CD4-positive, alpha-beta memory T cell (primary cell): Measurements from ENCODE around the gene FDX2. TPM values are rescaled to one million over a fixed set of nuclear protein-coding genes. Genes with fewer than 3 reads are reported as not detected.

Experiments
- CTCF ChIA-PET: fragments of 350-600 bp; sonication (Branson Sonifier 250); formaldehyde crosslinking; loops from one replicate; lab custom pipeline; 2021; ENCODE audit warnings: inconsistent platforms; ENCODE audit not compliant: partially characterized antibody; lab: Charles Lee
- POLR2A ChIA-PET: fragments of 350-600 bp; sonication (Branson Sonifier 250); formaldehyde crosslinking; loops from one replicate; lab custom pipeline; 2021; ENCODE audit not compliant: partially characterized antibody; lab: Charles Lee
- DNase-seq, 5 donors: peaks; one replicate each; pipeline versions ENCODE4 v3.0.0 to v3.0.0-alpha.2; 2020 to 2022; ENCODE audit warnings: mixed read lengths in 1 of 5
- H3K27ac ChIP-seq: one replicate; pipeline ENCODE4 v1.7.0; 2013; ENCODE audit warnings: low read depth, low read length
- H3K27me3 ChIP-seq: 2 replicates; pipeline ENCODE4 v1.7.0; 2013; ENCODE audit warnings: mild to moderate bottlenecking, low read length, moderate library complexity; ENCODE audit not compliant: insufficient read depth
- H3K36me3 ChIP-seq: 2 replicates; pipeline ENCODE4 v1.7.0; 2013; ENCODE audit warnings: mild to moderate bottlenecking, low read length, moderate library complexity; ENCODE audit not compliant: insufficient read depth
- H3K4me1 ChIP-seq: 2 replicates; pipeline ENCODE4 v1.7.0; 2013; ENCODE audit warnings: mild to moderate bottlenecking, low read length, moderate library complexity; ENCODE audit not compliant: insufficient read depth
- H3K4me3 ChIP-seq, 2 donors: one replicate each; pipeline ENCODE4 v1.7.0; 2013; ENCODE audit warnings: low read length in 2 of 2, mild to moderate bottlenecking in 1 of 2
- H3K9me3 ChIP-seq, 2 donors: one replicate each; pipeline ENCODE4 v1.7.0; 2013; ENCODE audit warnings: low read length in 2 of 2, control low read depth in 1 of 2; ENCODE audit not compliant: control insufficient read depth in 1 of 2
- H3K27ac Mint-ChIP-seq, 7 donors: one replicate each; pipeline ENCODE4 v1.8.0; 2020 to 2021; ENCODE audit warnings: mixed read lengths in 7 of 7, mild to moderate bottlenecking in 6 of 7, inconsistent platforms in 3 of 7, moderate library complexity in 3 of 7
- H3K27me3 Mint-ChIP-seq, 2 donors: one replicate each; pipeline ENCODE4 v1.8.0; 2020 to 2021; ENCODE audit warnings: mixed read lengths in 2 of 2
- H3K36me3 Mint-ChIP-seq, 2 donors: one replicate each; pipeline ENCODE4 v1.8.0; 2020 to 2021; ENCODE audit warnings: mixed read lengths in 2 of 2, inconsistent platforms in 1 of 2, mild to moderate bottlenecking in 1 of 2
- H3K4me1 Mint-ChIP-seq, 4 donors: one replicate each; pipeline ENCODE4 v1.8.0; 2020 to 2021; ENCODE audit warnings: mixed read lengths in 4 of 4, mild to moderate bottlenecking in 1 of 4
- H3K4me3 Mint-ChIP-seq, 8 donors: one replicate each; pipeline ENCODE4 v1.8.0; 2020 to 2021; ENCODE audit warnings: mixed read lengths in 8 of 8, mild to moderate bottlenecking in 7 of 8, moderate library complexity in 6 of 8, inconsistent platforms in 3 of 8
- H3K9me3 Mint-ChIP-seq, 8 donors: one replicate each; pipeline ENCODE4 v1.8.0; 2020 to 2021; ENCODE audit warnings: mixed read lengths in 8 of 8, mild to moderate bottlenecking in 5 of 8, inconsistent platforms in 3 of 8, moderate library complexity in 1 of 8
- intact Hi-C: fragments of 100-400 bp; cut with micrococcal nuclease; formaldehyde crosslinking; loops from one replicate; pipeline ENCODE4 v1.15.1; 2023
- polyA plus RNA-seq, 2 donors: library from polyadenylated mRNA; unstranded; fragments of 300-500 nt; fragmentation: Illumina TruSeq; gene quantifications; one replicate each; pipeline ENCODE4 v1.2.3, GENCODE V29; 2021
- total RNA-seq, 2 experiments: library from RNA; stranded (reverse); gene quantifications; one replicate each; pipeline ENCODE4 v1.2.3, GENCODE V29; 2021

The FDX2 gene
- total and polyA plus RNA-seq, 4 experiments from 2014 or later, result 10.6 to 13.6 (median 11.0) TPM

DNA sequence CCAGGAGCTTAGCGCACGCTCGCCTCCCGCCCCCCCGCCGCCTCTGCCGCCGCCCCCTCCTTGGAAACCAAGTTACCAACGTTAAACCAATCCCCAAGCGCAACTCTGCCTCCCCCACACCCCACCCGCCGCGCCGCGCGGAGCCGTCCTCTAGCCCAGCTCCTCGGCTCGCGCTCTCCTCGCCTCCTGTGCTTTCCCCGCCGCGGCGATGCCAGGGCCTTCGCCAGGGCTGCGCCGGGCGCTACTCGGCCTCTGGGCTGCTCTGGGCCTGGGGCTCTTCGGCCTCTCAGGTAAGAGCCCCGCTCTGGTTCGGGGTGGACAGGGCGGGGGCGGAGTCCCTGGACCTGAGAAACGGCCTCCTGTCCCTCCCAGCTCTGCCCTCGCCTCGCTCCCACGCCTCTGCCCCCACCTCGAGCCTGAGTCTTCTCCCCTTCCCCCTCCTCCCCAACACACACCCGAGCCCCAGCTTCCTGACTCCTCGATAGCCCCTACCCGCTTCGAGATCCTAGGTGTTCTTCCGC, 25.9 kb downstream of the FDX2 start, which contains the start of gene ICAM5:
Gene ICAM5, plus strand, starts transcription at position 117 of the 521 bp plus-strand sequence. Its CDS starts 92 bp downstream, at position 209.
- peaks cover 39 to 42% of the 10 kb centered on the region in 2 donors for H3K27me3 Mint-ChIP-seq
- Histone ChIP-seq H3K36me3 (peaks cover 13% of the 10 kb centered on the region), H3K4me3 (peak within 1 kb of the TSS; percentile 42 to 64), H3K9me3 (no peaks in the 10 kb centered on the region), H3K27ac (no peak within 1 kb of the TSS), H3K4me1 (peaks cover 87% of the 10 kb centered on the region), H3K27me3 (peaks cover 71% of the 10 kb centered on the region)
- DNase-seq, result peak in 2 of 5 donors; percentile 27 to 28
- peaks cover 12 to 14% of the 10 kb centered on the region in 2 donors for H3K36me3 Mint-ChIP-seq
- intact Hi-C loops, result loop anchor here (2.0 kb wide), 2 partner anchors 19 to 43 kb away; partner anchors contain the start of genes ICAM1 and RAVER1
- peak within 1 kb of the TSS; percentile 13 to 89 (median 65) for H3K27ac Mint-ChIP-seq
- peak within 1 kb of the TSS; percentile 76 to 89 (median 83) for H3K4me3 Mint-ChIP-seq
- ChIA-PET CTCF (interaction anchor here (1.6 to 3.2 kb wide), 5 partner anchors 19 to 102 kb away, joined by 4 to 20 read pairs (median 6); partner anchors contain the start of gene ICAM1), POLR2A (interaction anchor here (1.0 to 9.3 kb wide), 11 partner anchors 9 to 123 kb away, joined by 3 to 111 read pairs (median 5); partner anchors contain the start of genes ICAM1 and TYK2)
- H3K9me3 Mint-ChIP-seq, result peaks cover 0 to 8% (median 0%) of the 10 kb centered on the region in 8 donors
- peaks cover 40 to 83% (median 63%) of the 10 kb centered on the region in 4 donors for H3K4me1 Mint-ChIP-seq

DNA sequence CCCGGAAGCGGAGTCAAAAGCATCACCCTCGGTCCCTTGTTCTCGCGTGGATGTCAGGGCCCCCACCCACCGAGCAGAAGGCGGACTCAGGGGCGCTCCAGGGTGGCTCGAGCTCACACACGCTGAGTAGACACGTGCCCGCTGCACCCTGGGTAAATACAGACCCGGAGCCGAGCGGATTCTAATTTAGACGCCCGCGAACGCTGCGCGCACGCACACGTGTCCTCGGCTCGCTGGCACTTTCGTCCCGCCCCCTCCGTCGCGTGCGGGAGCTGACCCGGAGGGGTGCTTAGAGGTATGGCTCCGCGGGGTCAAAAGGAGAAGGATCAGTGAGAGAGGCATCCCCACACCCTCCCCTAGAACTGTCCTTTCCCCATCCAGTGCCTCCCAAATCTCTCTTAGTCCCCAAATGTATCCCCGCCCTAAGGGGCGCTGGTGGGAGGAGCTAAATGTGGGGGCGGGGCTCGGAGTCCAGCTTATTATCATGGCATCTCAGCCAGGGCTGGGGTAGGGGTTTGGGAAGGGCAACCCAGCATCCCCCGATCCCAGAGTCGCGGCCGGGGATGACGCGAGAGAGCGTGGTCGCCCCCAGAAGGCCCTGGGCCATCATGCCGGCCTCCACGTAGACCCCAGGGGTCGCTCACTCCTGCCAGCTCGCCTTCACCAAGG, 26.5 kb downstream of the FDX2 start:
- Mint-ChIP-seq H3K4me1 (peaks cover 40 to 82% (median 61%) of the 10 kb centered on the region in 4 donors), H3K4me3 (peak overlapping the region; percentile 72 to 89 (median 80)), H3K27me3 (peaks cover 39 to 42% of the 10 kb centered on the region in 2 donors), H3K9me3 (peaks cover 0 to 8% (median 0%) of the 10 kb centered on the region in 8 donors), H3K36me3 (peaks cover 14 to 16% of the 10 kb centered on the region in 2 donors), H3K27ac (peak overlapping the region in 4 of 7 donors; percentile 65 to 89 (median 80))
- peaks cover 19% of the 10 kb centered on the region for H3K36me3 ChIP-seq
- POLR2A ChIA-PET, result interaction anchor here (1.0 to 9.3 kb wide), 11 partner anchors 8 to 123 kb away, joined by 3 to 111 read pairs (median 5); partner anchors contain the start of genes ICAM1 and TYK2
- DNase-seq, result peak; percentile 56 to 81 (median 64)
- H3K27ac ChIP-seq, result no peak overlapping the region
- H3K27me3 ChIP-seq, result peaks cover 65% of the 10 kb centered on the region
- intact Hi-C loops, result loop anchor here (2.0 kb wide), 2 partner anchors 18 to 44 kb away; partner anchors contain the start of genes ICAM1 and RAVER1
- no peaks in the 10 kb centered on the region for H3K9me3 ChIP-seq
- peaks cover 81% of the 10 kb centered on the region for H3K4me1 ChIP-seq
- CTCF ChIA-PET, result interaction anchor here (1.6 to 3.2 kb wide), 5 partner anchors 19 to 102 kb away, joined by 4 to 20 read pairs (median 6); partner anchors contain the start of gene ICAM1
- peak overlapping the region; percentile 34 to 64 for H3K4me3 ChIP-seq

GRCh38 chr19:10288662-10289166, 27.1 kb downstream of the FDX2 start:
- H3K36me3 ChIP-seq, result peaks cover 21% of the 10 kb centered on the region
- peaks cover 77% of the 10 kb centered on the region for H3K4me1 ChIP-seq
- POLR2A ChIA-PET, result interaction anchor here (1.0 to 9.3 kb wide), 11 partner anchors 8 to 124 kb away, joined by 3 to 111 read pairs (median 5); partner anchors contain the start of genes ICAM1 and TYK2
- no peaks in the 10 kb centered on the region for H3K9me3 ChIP-seq
- CTCF ChIA-PET, result interaction anchor here (0.9 to 3.2 kb wide), 7 partner anchors 18 to 167 kb away, joined by 3 to 20 read pairs (median 5); partner anchors contain the start of gene ICAM1
- peak in 2 of 5 donors; percentile 16 to 19 for DNase-seq
- intact Hi-C loops, result loop anchor here (2.0 kb wide), 2 partner anchors 18 to 44 kb away; partner anchors contain the start of genes ICAM1 and RAVER1
- peaks cover 16 to 18% of the 10 kb centered on the region in 2 donors for H3K36me3 Mint-ChIP-seq
- H3K27ac ChIP-seq, result no peak overlapping the region
- H3K27ac Mint-ChIP-seq, result peak overlapping the region in 5 of 7 donors; percentile 13 to 89 (median 65)
- peak overlapping the region; percentile 34 to 64 for H3K4me3 ChIP-seq
- H3K4me3 Mint-ChIP-seq, result peak overlapping the region; percentile 72 to 89 (median 80)
- peaks cover 40 to 82% (median 59%) of the 10 kb centered on the region in 4 donors for H3K4me1 Mint-ChIP-seq
- peaks cover 37 to 42% of the 10 kb centered on the region in 2 donors for H3K27me3 Mint-ChIP-seq
- peaks cover 0 to 8% (median 0%) of the 10 kb centered on the region in 8 donors for H3K9me3 Mint-ChIP-seq
- H3K27me3 ChIP-seq, result peaks cover 59% of the 10 kb centered on the region

GRCh38 chr19:10286803-10287737, 28.7 kb downstream of the FDX2 start, which contains the start of gene ICAM4:
TSS of gene ICAM4 (plus strand) at chr19:10286955. CDS start at chr19:10287013, 58 bp downstream.
- Mint-ChIP-seq H3K4me1 (peaks cover 29 to 68% (median 46%) of the 10 kb centered on the region in 4 donors), H3K27ac (peak within 1 kb of the TSS in 5 of 7 donors; percentile 36 to 89 (median 60)), H3K36me3 (peaks cover 16 to 23% of the 10 kb centered on the region in 2 donors), H3K9me3 (peaks cover 0 to 2% (median 0%) of the 10 kb centered on the region in 8 donors), H3K27me3 (peaks cover 24 to 29% of the 10 kb centered on the region in 2 donors), H3K4me3 (peak within 1 kb of the TSS; percentile 43 to 82 (median 68))
- H3K9me3 ChIP-seq, result no peaks in the 10 kb centered on the region
- peaks cover 24% of the 10 kb centered on the region for H3K36me3 ChIP-seq
- peaks cover 65% of the 10 kb centered on the region for H3K4me1 ChIP-seq
- H3K27ac ChIP-seq, result no peak within 1 kb of the TSS
- peak within 1 kb of the TSS in 1 of 2 donors; percentile 19 for H3K4me3 ChIP-seq
- peaks cover 43% of the 10 kb centered on the region for H3K27me3 ChIP-seq
- DNase-seq, result peak in 2 of 5 donors; percentile 19 to 25
- POLR2A ChIA-PET, result interaction anchor here (0.5 to 9.3 kb wide), 7 partner anchors 9 to 445 kb away, joined by 3 to 111 read pairs (median 5); partner anchors contain the start of genes ICAM1 and TYK2
- intact Hi-C loops, result no loop called here
- CTCF ChIA-PET, result interaction anchor here (0.5 to 3.0 kb wide), 6 partner anchors 17 to 169 kb away, joined by 4 to 13 read pairs (median 4); partner anchors contain the start of gene ICAM1

- Histone ChIP-seq H3K27me3 (peaks cover 27% of the 10 kb centered on the region), H3K27ac (no peak overlapping the region), H3K4me3 (no peak overlapping the region), H3K4me1 (peaks cover 48% of the 10 kb centered on the region), H3K36me3 (peaks cover 24% of the 10 kb centered on the region), H3K9me3 (no peaks in the 10 kb centered on the region)
- no peak for DNase-seq
- intact Hi-C loops, result no loop called here
- H3K4me1 Mint-ChIP-seq, result peaks cover 21 to 51% (median 33%) of the 10 kb centered on the region in 4 donors
- H3K36me3 Mint-ChIP-seq, result peaks cover 16 to 23% of the 10 kb centered on the region in 2 donors
- no peaks in the 10 kb centered on the region for H3K9me3 Mint-ChIP-seq
- ChIA-PET CTCF (interaction anchor here (1.5 to 3.0 kb wide), 2 partner anchors 14 to 103 kb away, joined by 7 to 10 read pairs; partner anchors contain the start of gene ICAM1), POLR2A (interaction anchor here (2.5 to 9.3 kb wide), 2 partner anchors 10 to 15 kb away, joined by 10 to 111 read pairs; partner anchors contain the start of gene ICAM1)
- H3K4me3 Mint-ChIP-seq, result peak overlapping the region in 2 of 8 donors; percentile 32
- peak overlapping the region in 1 of 7 donors; percentile 74 for H3K27ac Mint-ChIP-seq
- H3K27me3 Mint-ChIP-seq, result peaks cover 15 to 17% of the 10 kb centered on the region in 2 donors
These were observed 30.4 kb downstream of the FDX2 start for GRCh38 chr19:10285393-10285792.
